Measurements from ENCODE around the gene KIF19.
"Not testable (repeated sequence)": the region's sequence is repeated elsewhere in the genome, so short reads cannot be mapped to it uniquely, and the experiment has no call there.

Gene KIF19

DNA sequence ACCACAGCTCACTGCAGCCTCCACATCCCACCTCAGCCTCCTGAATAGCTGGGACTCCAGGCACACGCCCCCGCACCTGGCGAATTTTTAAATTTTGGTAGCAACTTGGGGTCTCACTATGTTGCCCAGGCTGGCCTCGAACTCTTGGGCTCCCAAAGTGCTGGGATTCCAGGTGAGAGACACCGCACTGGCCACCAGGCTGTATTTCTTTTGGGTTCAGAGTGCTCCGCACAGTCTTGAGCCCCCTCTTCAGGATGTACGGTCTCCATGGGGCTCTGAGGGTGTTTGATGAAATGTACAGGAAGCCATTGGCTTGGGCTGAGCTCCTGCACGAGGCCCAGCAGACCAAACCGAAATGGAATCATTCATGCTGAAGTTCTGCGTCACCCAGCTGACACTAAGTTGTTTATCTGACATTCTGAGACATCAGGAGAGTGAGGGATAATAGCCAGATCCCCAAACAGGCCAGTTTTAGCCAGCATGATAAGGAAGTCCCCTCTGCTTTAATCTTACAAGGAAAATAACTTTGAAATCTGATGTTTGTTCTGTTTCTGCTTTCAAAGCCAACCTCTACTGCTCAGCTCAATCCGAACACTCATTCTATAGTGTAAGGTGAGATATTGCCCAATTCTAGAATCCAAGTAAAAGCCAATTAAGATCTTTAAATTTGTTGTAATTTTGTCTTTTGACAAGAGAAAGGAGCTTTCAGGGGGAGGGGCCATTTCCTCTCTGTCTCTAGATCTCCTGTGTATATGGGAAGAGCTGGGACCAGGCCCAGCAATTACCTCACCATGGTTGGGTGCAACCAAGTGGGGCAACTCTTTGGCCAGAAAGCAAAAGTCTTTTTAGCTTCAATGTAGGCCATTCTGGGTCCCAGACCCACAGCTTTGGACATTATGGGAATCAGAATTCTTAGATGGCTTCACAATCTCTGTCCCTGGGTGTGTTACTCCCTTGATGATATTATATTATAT, 64.9 kb downstream of the KIF19 start:
- no peak for DNase-seq

DNA sequence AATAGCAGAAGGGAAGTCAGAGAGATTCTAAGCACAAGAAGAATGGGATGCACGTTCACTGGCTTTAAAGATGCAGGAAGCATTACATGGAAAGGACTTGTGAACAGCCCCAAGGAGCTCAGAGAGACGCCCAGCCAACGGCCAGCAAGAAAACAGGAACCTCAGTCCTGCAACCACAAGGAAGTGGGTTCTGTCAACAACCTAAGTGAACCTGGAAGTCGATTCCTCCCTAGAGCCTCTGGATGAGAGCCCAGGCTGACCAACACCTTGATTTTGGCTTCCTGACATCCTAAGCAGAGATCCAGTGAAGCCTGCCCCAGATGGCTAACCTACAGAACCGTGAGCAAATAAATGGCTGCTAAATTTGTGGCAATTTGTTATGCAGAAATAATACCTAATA, 65.7 kb downstream of the KIF19 start:
- no peak for DNase-seq

DNA sequence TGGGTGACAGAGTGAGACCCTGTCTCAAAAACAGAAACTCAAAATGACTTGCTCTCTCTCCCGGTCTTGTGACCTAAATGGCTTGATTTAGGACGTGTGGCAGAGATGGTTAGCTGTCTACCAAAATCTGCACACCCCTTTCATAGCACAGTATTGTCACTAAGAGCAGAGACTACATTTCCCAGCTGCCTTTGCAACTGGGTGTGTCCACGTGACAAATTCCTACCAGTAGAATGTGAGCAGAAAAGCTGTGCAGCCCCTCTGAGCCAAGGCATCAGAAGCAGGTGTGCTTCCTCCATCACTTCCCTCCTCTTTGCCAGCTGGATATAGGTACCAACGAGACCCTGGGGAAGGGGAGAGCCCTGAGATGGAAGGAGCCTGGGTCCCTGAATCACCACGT, 66.8 kb downstream of the KIF19 start:
- no peak for DNase-seq

DNA sequence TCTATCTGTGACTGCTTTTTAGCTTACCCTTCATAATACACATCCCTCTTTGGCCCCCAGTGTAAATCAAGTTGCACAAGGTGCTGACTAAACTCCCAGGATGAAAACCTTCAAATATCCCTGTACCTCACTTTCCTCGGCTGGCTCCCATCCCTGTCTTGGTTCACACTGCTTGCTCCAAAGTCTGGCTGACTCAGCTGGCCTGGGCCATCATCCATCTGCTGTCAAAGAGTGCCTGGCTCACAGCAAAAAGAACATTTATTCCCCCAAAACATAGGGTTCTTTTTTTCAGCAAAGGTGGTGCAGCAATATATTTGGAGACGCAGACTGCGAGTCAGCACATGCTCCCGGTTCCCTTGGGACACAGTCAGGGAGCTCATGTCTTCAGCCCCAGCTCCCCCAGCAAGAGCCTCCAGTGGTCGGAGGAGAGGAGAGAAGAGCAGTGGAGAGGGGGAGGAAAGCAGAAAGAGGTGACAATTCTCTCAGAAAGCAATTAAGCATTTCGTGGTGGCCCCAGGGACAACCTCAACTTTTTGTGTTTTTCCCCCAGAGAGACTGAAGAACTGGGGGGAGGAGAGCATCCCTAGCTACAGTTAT, 67.4 kb downstream of the KIF19 start:
- no peak for DNase-seq

DNA sequence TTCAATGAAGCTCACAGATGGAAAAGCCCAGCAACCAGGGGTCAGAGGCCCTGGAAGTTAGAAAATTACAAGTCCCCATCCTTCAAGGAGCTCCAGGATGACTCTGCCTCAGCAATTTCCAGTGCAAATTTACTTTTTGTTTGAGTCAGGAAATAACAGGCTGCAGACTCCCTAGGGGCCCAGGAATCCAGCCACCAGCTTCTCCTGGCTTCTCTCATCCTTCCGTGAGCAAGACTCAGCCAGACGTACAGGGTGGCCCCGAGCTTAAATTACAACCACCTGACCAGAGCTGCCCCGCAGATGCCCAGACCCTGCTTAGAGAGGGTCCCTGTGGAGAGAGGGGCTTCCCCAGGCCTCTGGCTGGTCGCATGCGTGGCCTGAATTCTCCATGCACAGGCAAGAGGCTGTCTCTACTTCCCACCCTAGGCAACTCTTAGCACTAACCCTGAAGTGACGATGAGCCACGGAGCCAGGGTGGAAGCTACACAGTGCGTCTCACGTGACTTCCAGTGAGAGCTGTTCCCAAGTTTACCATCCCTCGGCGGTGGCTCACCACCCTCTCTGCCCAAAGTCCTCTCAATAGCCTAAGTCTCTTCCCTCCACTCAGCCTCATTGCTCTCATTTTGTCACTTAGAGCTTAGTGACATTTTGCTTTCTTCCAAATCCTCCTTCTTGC, 68.4 kb downstream of the KIF19 start:
- no peak for DNase-seq

DNA sequence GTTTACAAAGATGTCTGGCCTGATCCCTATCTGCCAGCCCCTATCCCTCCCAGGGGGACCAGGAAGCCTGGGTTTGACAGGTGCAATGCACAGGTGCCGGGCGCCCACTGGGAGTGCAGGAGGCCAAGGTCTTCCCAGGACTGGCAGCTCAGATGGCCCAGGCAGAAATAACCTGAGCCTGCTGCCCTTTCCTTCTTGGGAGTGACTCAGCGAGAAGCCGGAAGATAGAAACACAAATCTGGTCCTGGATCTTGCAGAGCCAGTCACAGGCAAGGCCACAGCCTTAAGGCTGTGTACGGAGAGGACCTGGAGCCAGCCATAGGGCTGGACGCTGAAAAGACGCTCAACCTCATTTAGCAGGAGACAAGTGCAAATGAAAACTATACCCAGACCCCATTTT, 69.0 kb downstream of the KIF19 start:
- DNase-seq, result no peak

DNA sequence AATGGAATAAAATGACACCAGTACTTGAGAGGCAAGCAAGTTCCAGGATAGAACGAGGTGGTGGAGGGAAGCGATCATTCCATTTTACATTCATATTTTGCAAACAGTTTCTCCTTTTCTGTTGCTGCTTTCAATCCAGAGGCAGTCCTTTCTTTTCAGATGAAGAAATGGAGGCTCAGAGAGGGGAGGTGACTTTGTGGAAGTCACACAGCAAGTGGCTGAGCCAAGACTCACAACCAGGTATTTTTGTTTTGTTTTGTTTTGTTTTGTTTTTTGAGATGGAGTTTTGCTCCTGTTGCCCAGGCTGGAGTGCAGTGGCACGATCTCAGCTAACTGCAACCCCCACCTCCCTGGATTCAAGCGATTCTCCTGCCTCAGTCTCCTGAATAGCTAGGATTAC, 70.5 kb downstream of the KIF19 start:
- no peak for DNase-seq

DNA sequence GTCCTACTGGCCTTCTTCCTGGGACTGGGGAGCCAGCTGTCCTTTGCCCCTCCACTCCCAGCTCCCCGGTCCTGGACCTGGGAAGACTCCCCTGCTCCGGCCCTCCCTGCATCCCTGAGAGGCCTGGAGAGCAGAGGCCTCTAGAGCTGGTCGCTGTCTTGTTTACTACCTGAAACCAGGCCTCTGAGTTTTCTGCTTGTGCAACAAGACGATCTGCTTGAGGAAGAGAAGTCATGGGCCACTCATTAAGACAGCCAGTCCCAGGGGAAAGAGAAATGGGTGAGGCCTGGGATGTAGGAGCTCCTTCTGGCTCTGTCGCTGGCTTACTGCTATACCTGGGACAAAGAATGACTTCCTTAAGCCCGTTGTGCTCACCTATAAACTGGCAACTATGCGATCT, 76.0 kb downstream of the KIF19 start:
- DNase-seq, result no peak

DNA sequence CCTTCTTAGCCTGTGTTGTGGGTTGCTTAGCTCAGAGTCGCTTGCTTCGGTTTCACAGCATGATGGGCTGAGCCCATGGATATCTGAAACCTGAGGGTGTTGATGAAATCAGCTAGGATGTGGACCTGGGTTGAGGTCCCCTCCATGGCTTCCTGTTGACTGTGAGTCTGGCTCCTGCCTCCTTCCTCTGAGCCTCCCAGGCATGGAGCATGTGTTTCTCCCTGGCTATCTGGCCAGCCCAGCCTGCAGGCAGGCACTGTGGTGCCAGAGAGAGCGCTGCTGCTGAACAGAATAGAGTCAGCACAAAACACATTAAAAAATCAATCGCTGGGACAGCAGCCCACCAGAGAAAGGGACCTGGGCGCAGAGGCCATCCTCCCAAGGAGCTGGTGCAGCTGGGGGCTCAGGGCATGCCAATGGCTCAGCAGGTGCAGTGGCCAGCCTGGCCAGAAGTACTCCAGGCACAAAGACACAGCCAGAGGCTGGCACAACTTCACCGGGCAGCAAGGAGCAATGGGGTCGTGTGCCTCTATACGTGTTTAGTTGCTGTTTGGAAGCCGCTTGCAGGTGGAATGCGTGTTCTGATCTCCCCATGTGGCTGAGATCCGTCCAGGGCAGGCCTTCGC, 77.6 kb downstream of the KIF19 start:
- DNase-seq, result no peak

DNA sequence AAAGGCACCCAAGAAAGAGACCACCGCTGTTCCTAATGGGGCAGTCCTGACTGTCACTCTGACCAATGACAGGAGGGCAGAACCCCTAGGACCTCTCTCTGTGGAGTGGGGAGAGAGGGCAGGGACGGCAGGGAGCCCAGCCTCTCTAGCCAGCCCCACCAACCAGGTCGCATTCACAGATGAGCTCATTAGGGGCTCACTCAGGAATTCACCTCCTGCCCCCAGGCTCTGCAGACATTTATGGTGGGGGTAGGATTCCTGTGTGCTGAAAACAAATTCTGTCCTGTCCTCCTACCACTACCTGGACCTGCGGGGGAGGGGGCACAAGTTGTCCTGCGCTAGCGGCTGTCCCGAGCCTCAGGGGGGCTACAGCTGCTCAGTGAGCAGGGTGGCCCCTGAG, 78.2 kb downstream of the KIF19 start:
- no peak for DNase-seq

DNA sequence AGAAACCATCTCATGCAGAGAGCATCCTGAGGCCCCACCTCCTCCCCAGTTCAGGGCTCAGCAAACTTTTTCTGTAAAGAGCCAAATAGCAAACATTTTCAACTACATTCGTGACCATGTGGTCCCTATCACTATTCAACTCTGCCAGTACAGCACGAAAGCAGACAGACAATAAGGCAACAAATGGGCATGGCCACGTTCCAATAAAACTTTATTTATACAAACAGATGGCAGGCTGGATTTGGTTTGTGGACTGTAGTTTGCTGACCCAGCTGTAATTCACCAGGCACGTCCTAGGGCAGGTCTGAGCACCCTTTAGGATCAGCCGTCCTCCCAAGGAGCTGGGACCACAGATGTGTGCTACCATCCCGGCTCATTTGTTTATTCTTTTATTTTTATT, 78.8 kb downstream of the KIF19 start:
- no peak for DNase-seq

DNA sequence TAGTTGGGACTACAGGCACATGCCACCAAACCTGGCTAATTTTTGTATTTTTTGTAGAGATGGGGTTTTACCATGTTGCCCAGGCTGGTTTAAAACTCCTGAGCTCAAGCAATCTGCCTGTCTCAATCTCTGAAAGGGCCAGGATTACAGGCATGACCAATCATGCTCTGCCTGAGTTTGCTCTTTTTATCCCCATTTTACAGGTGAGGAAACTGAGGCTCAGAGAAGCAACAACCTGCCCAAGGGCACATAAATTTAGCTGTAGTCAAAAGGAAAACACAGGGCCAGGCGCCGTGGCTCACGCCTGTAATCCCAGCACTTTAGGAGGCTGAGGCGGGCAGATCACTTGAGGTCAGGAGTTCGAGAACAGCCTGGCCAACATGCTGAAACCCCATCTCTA, 79.3 kb downstream of the KIF19 start:
- DNase-seq, result not testable (repeated sequence)

All from effector CD4-positive, alpha-beta T cell (primary cell).